ENCODE measurements around the gene GPC6.

- TF ChIP-seq CEBPB (IDR thresholded peaks at IDR 0.05) (no peak), NPAS2 (CRISPR knock-in tag; IDR thresholded peaks at IDR 0.05; ENCODE audit: borderline replicate concordance) (no peak), JUN (IDR thresholded peaks at IDR 0.05) (no peak), PBX3 (IDR thresholded peaks at IDR 0.05) (no peak), CTCF (IDR thresholded peaks at IDR 0.05) (no peak), RAD21 (conservative IDR thresholded peaks at IDR 0.05 in 1 of 2, IDR thresholded peaks at IDR 0.05 in 1 of 2) (no peak), EHMT2 (IDR thresholded peaks at IDR 0.05; ENCODE audit: low read depth) (no peak), EP300 (IDR thresholded peaks at IDR 0.05) (no peak), PHF8 (IDR thresholded peaks at IDR 0.05; ENCODE audit: borderline replicate concordance, low read depth) (no peak), HOXB5 (CRISPR knock-in tag; IDR thresholded peaks at IDR 0.05) (no peak), BHLHE40 (IDR thresholded peaks at IDR 0.05; ENCODE audit: low read depth, low read length) (no peak), HOXA7 (CRISPR knock-in tag; IDR thresholded peaks at IDR 0.05) (no peak), ZSCAN20 (CRISPR knock-in tag; IDR thresholded peaks at IDR 0.05) (no peak), ESRRA (IDR thresholded peaks at IDR 0.05; ENCODE audit: borderline replicate concordance, low read length) (no peak)
These were observed 677.3 kb downstream of the GPC6 start for GRCh38 chr13:93903909-93904308.

Data from A549 (cell line).